H1 (cell line): Measurements from ENCODE around the gene MPRIP.

Experiments used
- CEBPB ChIP-seq: IDR thresholded peaks from 2 replicates; pipeline ENCODE4 v1.6.1; 2012; ENCODE audit warnings: low read depth, low read length
- CREB1 ChIP-seq: IDR thresholded peaks from 2 replicates; pipeline ENCODE4 v1.6.1; 2012; ENCODE audit warnings: inconsistent platforms
- CTBP2 ChIP-seq: IDR thresholded peaks from 2 replicates; pipeline ENCODE4 v1.7.0; 2011; ENCODE audit warnings: borderline replicate concordance, mild to moderate bottlenecking, moderate library complexity, mixed read lengths, low read length; ENCODE audit not compliant: insufficient read depth, insufficient read length
- EZH2 ChIP-seq: fragments of 200-600 bp; sonication (generic); IDR thresholded peaks from 2 replicates; pipeline ENCODE4 v1.7.1; 2012; ENCODE audit warnings: low read depth, mild to moderate bottlenecking, moderate library complexity, low read length, inconsistent platforms; ENCODE audit not compliant: severe bottlenecking
- POLR2A ChIP-seq, 2 experiments: IDR thresholded peaks; 1 replicate in 1 of 2; 2 replicates in 1 of 2; pipeline ENCODE4 v1.6.1; 2011; ENCODE audit warnings: low read depth in 2 of 2, low read length in 2 of 2, mild to moderate bottlenecking in 2 of 2; ENCODE audit errors: control extremely low read depth in 1 of 2
- YY1 ChIP-seq: IDR thresholded peaks from 2 replicates; pipeline ENCODE4 v1.6.1; 2011; ENCODE audit warnings: low read depth, mild to moderate bottlenecking, low read length
- TF ChIP-seq, protein P1 (sequence below), 3 experiments: IDR thresholded peaks; 1 replicate in 2 of 3; 2 replicates in 1 of 3; pipeline versions ENCODE4 v1.5.1 to v1.6.1; 2011; ENCODE audit warnings: low read length in 3 of 3, mild to moderate bottlenecking in 3 of 3, inconsistent platforms in 2 of 3, low read depth in 1 of 3, moderate library complexity in 1 of 3; ENCODE audit not compliant: insufficient read depth in 1 of 3; ENCODE audit errors: control extremely low read depth in 1 of 3

DNA sequence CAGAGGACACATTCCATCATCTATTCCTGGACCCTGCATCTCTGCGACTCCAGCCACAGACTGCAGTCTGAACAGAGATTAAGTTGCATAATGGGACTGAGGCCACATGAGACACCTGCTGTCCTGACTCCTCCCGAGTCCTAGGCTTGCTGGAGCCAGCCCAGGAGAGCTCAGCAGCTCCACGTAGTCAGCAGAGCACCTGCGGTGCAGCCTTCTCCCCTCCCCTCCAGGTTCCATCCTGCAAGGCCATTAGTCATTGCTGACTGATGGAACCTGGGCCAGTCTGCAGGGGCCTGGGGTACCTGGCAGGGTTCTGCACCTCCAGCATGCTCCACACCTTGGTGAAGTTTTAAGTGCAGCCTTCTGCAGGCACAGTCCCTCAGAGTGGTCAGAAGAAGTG, 87.2 kb downstream of the MPRIP start:
- TF ChIP-seq, protein P1, sequence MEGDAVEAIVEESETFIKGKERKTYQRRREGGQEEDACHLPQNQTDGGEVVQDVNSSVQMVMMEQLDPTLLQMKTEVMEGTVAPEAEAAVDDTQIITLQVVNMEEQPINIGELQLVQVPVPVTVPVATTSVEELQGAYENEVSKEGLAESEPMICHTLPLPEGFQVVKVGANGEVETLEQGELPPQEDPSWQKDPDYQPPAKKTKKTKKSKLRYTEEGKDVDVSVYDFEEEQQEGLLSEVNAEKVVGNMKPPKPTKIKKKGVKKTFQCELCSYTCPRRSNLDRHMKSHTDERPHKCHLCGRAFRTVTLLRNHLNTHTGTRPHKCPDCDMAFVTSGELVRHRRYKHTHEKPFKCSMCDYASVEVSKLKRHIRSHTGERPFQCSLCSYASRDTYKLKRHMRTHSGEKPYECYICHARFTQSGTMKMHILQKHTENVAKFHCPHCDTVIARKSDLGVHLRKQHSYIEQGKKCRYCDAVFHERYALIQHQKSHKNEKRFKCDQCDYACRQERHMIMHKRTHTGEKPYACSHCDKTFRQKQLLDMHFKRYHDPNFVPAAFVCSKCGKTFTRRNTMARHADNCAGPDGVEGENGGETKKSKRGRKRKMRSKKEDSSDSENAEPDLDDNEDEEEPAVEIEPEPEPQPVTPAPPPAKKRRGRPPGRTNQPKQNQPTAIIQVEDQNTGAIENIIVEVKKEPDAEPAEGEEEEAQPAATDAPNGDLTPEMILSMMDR (IDR thresholded peaks at IDR 0.05; ENCODE audit: control extremely low read depth in 1 of 3, insufficient read depth in 1 of 3, low read depth in 1 of 3, low read length in 3 of 3): no peak
- TF ChIP-seq EZH2 (no peak), CREB1 (no peak), POLR2A (IDR thresholded peaks at IDR 0.05; ENCODE audit: control extremely low read depth in 1 of 2, low read depth in 2 of 2, low read length in 2 of 2) (no peak), YY1 (no peak), CTBP2 (no peak), CEBPB (no peak)
